Hepatocyte (in vitro differentiated cells): ENCODE results near the gene BLM.

Experiments
- CTCF ChIP-seq: fragments of 200-600 bp; sonication (generic); IDR thresholded peaks from 2 replicates; pipeline ENCODE4 v1.5.1; 2016; ENCODE audit warnings: antibody characterized with exemption, mild to moderate bottlenecking; ENCODE audit not compliant: poor library complexity
- EZH2 ChIP-seq: fragments of 200-600 bp; sonication (generic); IDR thresholded peaks from 2 replicates; pipeline ENCODE4 v1.6.1; 2016; ENCODE audit warnings: antibody characterized with exemption, mild to moderate bottlenecking, borderline replicate concordance
- EZH2phosphoT487 ChIP-seq: fragments of 200-600 bp; sonication (generic); IDR thresholded peaks from one replicate; pipeline ENCODE4 v1.6.1; 2018; ENCODE audit warnings: antibody characterized with exemption, mild to moderate bottlenecking, low read depth, moderate library complexity; ENCODE audit not compliant: unreplicated experiment, severe bottlenecking

GRCh38 chr15:90691369-90691768, 25.8 kb upstream of the BLM start:
- no peak for TF ChIP-seq CTCF
- no peak for TF ChIP-seq EZH2
- TF ChIP-seq EZH2phosphoT487: no peak
